NCI-H2227 treated with DMSO at 0.1 percent for 48 hours (cell line): Measurements from ENCODE around the gene SCYGR3.
"Not testable (repeated sequence)": the region's sequence is repeated elsewhere in the genome, so short reads cannot be mapped to it uniquely, and the experiment has no call there.

Source experiments
- DNase-seq: peaks from one replicate; lab custom pipeline; 2025; lab: John Stamatoyannopoulos, UW

Gene SCYGR3

DNA sequence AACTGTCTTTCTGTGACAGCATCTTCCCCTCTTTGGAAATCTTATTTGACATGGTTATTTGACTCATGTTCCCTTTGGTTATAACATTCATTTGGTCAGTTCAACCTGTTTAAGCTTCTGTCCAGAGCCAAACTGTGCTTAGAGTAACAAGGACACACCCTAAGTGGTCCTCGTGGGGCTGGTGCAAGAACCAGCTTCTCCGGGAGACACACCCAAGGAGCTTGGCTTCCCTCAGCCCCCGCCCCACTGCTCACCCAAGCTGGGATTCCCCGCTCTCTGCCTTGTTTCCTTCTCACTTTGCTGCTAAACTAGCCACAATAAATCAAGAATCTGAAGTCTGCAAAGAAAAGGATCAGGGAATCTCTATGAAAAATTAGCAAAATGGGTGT is 1.4 kb downstream of the SCYGR3 start:
- DNase-seq, result no peak

GRCh38 chr2:227612546-227613271 is 1.9 kb downstream of the SCYGR3 start:
- no peak for DNase-seq

- no peak for DNase-seq
Measured at GRCh38 chr2:227610123-227610522, 4.5 kb downstream of the SCYGR3 start.

DNA sequence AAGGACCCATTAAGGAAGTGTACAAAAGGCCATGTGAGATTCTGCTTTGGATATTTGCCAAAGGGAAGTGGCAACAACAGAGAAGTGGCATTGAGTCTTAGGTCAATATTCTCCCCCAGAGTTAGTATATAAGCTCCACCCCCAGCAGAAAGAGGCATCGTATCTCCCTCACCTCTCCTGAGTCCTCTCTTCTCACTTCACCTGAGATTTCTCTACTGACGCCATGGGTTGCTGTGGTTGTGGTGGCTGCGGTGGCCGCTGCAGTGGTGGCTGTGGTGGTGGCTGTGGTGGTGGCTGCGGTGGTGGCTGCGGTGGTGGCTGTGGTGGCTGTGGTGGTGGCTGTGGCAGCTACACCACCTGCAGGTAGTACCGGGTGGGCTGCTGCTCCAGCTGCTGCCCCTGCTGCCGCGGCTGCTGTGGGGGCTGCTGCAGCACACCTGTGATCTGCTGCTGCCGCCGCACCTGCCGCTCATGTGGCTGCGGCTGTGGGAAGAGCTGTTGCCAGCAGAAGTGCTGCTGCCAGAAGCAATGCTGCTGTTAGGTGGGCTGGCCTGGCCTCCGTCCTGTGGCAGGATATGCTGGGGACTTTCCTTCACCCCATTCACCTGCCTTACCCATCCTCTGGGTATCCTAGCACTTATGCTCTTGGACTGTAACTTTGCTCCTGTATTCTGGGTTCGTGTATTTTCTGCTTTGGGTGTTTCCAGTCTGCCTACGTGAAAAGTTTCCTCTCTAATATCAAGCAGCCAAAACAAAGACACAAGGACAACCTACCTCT is 5.9 kb downstream of the SCYGR3 start:
- DNase-seq, result no peak

DNA sequence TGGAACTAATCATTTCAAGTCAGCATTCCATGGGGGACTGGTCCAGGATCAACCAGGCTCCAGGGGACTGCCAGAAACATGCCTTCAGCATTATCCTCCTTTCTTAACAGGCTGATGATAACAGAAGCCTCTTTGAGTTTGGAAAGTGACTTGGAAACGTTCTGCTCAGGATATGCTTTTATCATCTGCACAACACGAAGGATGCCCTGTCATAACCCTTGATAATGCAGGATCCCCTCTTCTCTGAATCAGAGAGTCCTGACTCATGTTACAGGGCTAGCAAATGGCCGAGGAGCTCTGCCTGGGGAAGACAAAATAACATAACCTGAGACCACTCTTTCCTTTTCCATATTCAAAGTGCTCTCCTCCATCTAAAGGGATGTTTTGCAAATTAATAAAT is 6.7 kb downstream of the SCYGR3 start:
- no peak for DNase-seq

GRCh38 chr2:227606476-227606875 is 8.2 kb downstream of the SCYGR3 start:
- no peak for DNase-seq

DNA sequence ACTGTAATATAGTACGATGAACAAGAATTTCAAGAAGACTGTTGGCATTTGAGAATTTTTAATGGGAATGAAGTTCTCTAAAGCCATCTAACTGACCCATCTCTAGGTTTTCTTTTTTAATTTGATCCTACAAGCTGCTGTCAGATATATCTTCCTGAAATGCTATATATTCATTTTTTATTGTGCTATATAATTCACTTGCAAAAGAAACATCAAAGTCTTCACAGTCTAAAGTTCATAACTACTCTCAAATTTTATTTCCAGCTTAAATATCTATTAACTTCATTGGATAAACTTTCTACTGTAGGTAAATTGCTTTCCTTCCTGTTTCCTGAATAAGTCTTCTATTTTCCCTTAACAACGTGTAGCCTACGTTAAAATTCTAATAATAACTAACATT is 12.3 kb downstream of the SCYGR3 start:
- no peak for DNase-seq

DNA sequence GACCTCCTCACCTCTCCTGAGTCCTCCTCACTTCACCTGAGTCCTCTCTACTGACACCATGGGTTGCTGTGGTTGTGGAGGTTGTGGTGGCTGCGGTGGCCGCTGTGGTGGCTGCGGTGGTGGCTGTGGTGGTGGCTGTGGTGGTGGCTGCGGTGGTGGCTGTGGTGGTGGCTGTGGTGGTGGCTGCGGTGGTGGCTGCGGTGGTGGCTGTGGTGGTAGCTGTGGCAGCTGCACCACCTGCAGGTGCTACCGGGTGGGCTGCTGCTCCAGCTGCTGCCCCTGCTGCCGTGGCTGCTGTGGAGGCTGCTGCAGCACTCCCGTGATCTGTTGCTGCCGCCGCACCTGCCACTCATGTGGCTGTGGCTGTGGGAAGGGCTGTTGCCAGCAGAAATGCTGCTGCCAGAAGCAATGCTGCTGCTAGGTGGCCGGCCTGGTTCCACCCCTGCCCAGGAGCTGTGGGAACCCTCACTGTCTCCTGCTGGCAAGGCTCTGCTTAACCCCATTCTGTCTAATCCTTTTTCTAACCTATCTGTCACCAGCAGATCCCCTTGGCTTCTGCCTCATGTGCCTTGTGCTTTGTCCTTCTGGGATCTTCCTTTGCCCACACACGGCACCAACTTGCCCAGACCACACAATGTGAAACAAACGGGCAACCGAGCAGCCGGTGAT is 15.7 kb downstream of the SCYGR3 start, which contains the start of gene SCYGR2:
Gene SCYGR2 (plus strand): TSS at position 59 of the 669 bp plus-strand sequence. CDS start 0 bp downstream, at position 59.
- not testable (repeated sequence) for DNase-seq

DNA sequence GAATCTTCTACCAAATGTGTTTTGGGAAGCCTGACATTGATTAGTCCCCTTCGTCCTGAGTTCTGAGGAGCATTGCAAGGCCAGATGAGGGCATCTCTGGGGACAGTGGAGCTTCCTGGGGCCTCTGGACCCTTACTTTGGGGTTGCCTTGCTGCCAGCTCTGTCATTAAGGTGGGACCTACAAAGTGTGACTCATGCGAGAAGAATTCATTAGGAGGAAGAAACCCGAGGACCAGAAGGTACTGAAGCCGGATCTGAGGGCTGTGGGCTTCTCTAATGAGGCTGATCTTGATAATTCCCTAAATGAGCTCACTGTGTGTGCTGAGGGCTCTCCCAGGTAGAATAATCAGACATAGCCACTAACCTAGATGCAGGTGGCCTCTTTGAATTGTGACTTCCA is 16.6 kb downstream of the SCYGR3 start:
- no peak for DNase-seq

DNA sequence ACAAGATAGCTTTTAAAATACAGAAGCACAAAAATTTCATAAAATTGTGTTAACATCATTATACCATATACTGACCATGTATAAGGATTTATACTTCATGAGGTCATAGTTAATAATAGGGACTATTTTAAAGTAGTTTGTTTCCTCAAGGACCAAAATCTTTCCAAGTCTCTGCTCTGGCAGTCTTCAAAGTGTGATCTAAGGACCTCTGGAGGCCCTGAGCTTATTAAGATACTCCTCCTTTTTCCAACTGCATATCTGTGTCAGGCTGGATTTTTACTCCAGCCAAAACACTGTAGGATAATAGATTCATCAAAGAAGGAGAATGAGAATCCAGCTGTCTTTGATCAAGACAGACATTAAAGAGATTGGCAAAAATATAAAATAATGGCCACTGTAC is 17.6 kb downstream of the SCYGR3 start:
- DNase-seq, result no peak

DNA sequence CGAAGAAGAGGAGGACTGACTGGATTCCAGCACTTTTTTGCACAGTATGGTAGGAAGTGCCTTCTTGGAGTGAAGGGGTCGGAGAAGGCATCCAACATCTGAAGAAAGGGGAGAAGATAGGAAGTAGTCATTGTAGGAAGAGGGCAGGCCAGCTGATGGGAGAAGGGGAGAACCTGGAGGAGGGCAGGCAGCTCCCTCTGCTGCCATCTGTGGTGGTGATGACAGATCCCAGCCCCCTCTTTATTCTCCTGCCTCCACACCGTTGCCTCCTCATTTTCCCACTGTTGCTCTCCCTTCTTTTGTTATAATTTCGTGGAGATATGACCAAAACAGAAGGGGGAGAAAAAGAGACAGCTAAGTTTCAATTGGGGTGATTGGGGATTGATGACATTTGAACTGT is 18.8 kb downstream of the SCYGR3 start:
- DNase-seq, result no peak

- no peak for DNase-seq
Measured at GRCh38 chr2:227592694-227593387, 21.8 kb downstream of the SCYGR3 start.

DNA sequence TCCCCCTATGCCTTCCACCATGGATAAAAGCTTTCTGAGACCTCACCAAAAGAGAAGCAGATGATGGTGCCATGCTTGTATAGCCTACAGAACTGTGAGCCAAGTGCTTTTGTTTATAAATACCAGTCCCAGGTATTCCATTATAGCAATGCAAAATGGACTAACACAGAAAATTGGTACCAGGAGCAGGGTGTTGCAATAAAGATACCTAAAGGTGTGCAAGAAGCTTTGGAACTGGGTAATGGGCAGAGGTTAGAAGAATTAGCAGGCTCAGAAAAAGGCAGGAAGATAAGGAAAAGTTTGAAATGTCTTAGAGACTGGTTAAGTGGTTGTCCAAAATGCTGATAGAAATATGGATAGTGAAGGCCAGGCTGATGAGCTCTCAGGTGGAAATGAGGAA is 32.3 kb downstream of the SCYGR3 start:
- no peak for DNase-seq

- no peak for DNase-seq
Measured at GRCh38 chr2:227579791-227580190, 34.8 kb downstream of the SCYGR3 start.

- DNase-seq, result no peak
Measured at GRCh38 chr2:227578642-227579041, 36.0 kb downstream of the SCYGR3 start.

DNA sequence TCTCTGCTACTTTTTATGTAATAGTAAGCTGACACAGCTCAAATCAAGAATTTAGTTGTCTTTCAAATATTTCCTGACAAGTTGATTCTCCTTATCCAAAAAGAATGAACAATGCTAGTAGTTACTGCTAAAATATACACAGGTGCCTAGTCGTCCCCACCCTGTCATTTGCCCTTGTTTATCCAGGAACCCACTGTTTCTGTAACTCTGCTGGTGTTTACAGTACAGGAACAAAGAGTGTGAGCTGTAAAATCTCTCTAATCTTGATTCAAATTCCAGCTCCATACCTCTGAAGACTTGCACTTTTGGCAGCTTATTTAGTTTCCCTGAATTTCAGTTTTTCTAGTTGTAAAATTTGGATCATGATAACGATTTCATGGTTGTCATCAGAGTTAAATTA is 37.1 kb downstream of the SCYGR3 start:
- no peak for DNase-seq

DNA sequence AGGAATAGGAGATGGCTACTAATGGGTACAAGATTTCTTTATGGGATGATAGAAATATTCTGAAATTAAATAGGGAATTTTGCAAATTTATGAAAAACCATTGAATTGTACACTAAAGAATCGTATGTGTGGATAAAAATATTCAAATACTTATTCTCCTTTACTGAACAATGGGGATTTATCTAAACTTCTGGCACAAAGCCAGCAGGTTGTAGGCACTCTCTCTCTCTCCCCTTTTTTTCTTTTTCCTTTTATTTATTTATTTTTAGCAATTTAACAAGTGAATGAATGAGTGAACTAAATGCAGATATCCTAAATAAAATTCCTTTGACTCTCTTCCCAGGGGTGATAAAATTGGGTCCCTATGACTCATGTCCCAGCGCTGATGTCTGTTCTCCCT is 37.8 kb downstream of the SCYGR3 start:
- no peak for DNase-seq

DNA sequence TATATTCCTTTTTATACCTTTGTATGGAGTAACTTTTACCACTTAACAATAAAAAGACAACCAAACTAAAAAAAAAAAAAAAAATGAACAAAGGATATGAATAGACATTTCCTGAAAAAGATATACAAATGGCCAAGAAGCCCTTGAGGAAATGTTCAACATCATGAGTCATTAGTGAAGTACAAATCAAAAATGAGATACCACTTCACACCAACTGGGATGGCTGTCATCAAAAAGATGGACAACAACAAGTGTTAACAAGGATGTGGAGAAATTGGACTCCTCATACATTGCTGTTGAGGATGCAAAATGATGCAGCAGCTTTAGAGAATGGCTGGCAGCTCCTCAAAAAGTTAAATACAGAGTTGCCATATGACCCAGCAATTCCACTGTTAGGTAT is 38.5 kb downstream of the SCYGR3 start:
- no peak for DNase-seq

DNA sequence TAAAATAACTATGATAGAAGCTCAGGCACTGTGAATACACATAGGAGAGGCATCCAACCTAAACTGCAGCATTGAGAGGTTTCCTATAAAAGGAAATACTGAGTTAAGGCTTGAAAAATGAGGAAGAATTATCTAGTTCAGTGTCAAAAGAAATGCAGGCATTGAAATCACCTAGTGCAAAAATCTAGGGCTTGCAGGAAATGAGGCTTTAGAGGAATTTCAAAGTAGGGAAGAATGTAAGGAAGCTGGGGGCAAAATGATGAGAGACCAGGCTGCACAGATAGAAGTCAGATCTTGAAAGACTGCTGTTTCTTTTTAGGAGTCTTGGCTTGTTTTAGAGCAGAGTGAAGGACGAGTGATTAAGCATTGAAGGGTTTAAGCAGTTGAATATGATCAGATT is 44.0 kb downstream of the SCYGR3 start:
- no peak for DNase-seq

DNA sequence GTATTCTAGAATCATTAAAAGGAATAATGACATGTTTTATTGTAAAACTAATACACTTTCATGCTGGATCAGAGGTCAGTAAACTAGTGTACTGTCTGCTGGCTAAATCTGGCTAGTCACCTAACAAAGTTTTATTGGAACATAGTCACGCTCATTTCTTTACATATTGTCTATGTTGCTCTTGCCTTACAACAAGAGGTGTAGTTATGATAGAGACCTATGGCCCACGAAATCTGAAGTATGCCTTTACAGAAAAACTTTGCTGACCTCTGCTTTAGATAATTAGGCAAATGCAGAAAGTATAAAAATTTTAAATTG is 45.8 kb downstream of the SCYGR3 start:
- no peak for DNase-seq

DNA sequence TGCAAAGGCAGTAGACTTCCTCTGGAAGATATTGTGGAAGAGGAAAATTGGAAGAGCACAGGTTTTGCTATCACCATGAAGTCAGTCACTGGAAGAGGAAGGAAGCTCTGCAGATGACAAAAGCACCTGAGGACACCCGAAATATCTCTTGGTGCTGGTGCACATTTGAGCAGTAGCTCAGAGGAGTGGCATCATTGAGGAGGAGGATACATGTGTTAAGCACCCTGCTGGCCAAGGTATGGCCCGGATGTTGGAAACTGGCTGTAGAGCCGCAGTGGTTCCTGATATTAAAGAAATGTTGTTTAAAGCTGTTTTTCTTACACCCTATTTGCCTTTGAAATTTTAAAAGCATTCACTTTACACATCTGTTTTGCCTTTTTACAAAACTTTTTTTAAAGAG is 48.6 kb downstream of the SCYGR3 start:
- DNase-seq, result no peak

GRCh38 chr2:227565080-227565479 is 49.6 kb downstream of the SCYGR3 start:
- DNase-seq, result no peak
